NB4 (cell line): ENCODE data around the gene RARG.

Experiments used
- CTCF ChIP-seq: IDR thresholded peaks from one replicate; pipeline ENCODE4 v1.5.1; 2012; ENCODE audit warnings: low read depth, low read length
- POLR2A ChIP-seq: IDR thresholded peaks from 2 replicates; pipeline ENCODE4 v1.6.1; 2011; ENCODE audit warnings: mild to moderate bottlenecking; ENCODE audit not compliant: insufficient read length; ENCODE audit errors: extremely low read depth

- TF ChIP-seq CTCF (no peak), POLR2A (no peak)
Measured at GRCh38 chr12:53254816-53255545, 23.0 kb upstream of the RARG start.
